Loucy (cell line): Measurements from ENCODE around the gene TRAPPC14.
A peak's percentile ranks its signal among the peaks of the same experiment; 100 is the strongest.

Experiments used
- H2AFZ ChIP-seq: fragments of 200-600 bp; sonication (generic); 2 replicates; pipeline ENCODE4 v1.6.0; 2016; ENCODE audit warnings: antibody characterized with exemption, mild to moderate bottlenecking, low read length, moderate library complexity
- H3F3A ChIP-seq: fragments of 200-600 bp; 2 replicates; pipeline ENCODE4 v1.6.0; 2016; ENCODE audit warnings: antibody characterized with exemption, low read depth, mild to moderate bottlenecking
- H3K27me3 ChIP-seq: fragments of 200-600 bp; sonication (generic); 2 replicates; pipeline ENCODE4 v1.6.1; 2014; ENCODE audit warnings: low read length, mild to moderate bottlenecking; ENCODE audit not compliant: insufficient read depth, poor library complexity, severe bottlenecking
- H3K36me3 ChIP-seq: fragments of 200-600 bp; sonication (generic); 2 replicates; pipeline ENCODE4 v1.6.1; 2016; ENCODE audit warnings: low read length; ENCODE audit not compliant: insufficient read depth
- H3K4me1 ChIP-seq: fragments of 200-600 bp; sonication (generic); 2 replicates; pipeline ENCODE4 v1.5.1; 2014; ENCODE audit warnings: low read length, mild to moderate bottlenecking; ENCODE audit not compliant: insufficient read depth, poor library complexity, severe bottlenecking
- H3K4me2 ChIP-seq: fragments of 200-600 bp; sonication (generic); 2 replicates; pipeline ENCODE4 v1.6.0; 2014; ENCODE audit warnings: antibody characterized with exemption, low read length, low read depth, mild to moderate bottlenecking; ENCODE audit not compliant: poor library complexity, severe bottlenecking
- H3K4me3 ChIP-seq: fragments of 200-600 bp; sonication (generic); 2 replicates; pipeline ENCODE4 v1.5.1; 2014; ENCODE audit warnings: low read length, mild to moderate bottlenecking, mixed read lengths; ENCODE audit not compliant: poor library complexity, severe bottlenecking
- H3K79me2 ChIP-seq: fragments of 200-600 bp; sonication (generic); 2 replicates; pipeline ENCODE4 v1.6.1; 2014; ENCODE audit warnings: low read length; ENCODE audit not compliant: insufficient read depth
- H3K9ac ChIP-seq: fragments of 200-600 bp; sonication (generic); 2 replicates; pipeline ENCODE4 v1.6.0; 2014; ENCODE audit warnings: mild to moderate bottlenecking, low read depth, low read length, moderate library complexity; ENCODE audit not compliant: poor library complexity, severe bottlenecking
- H3K9me2 ChIP-seq: fragments of 200-600 bp; sonication (generic); replicated peaks from 2 replicates; pipeline ENCODE4 v1.6.1; 2016; ENCODE audit warnings: low read depth, low read length, mixed read lengths
- H3K9me3 ChIP-seq: fragments of 200-600 bp; sonication (generic); 2 replicates; pipeline ENCODE4 v1.6.1; 2014; ENCODE audit warnings: mild to moderate bottlenecking, antibody characterized with exemption, low read length, low read depth; ENCODE audit not compliant: insufficient read depth
- H4K20me1 ChIP-seq: fragments of 200-600 bp; sonication (generic); 2 replicates; pipeline ENCODE4 v1.6.0; 2014; ENCODE audit warnings: antibody characterized with exemption, low read length, mild to moderate bottlenecking; ENCODE audit not compliant: insufficient read depth, poor library complexity, severe bottlenecking
- EZH2phosphoT487 ChIP-seq: fragments of 200-600 bp; IDR thresholded peaks from 2 replicates; pipeline ENCODE4 v1.6.1; 2018; ENCODE audit warnings: antibody characterized with exemption, mild to moderate bottlenecking, moderate library complexity, borderline replicate concordance
- TF ChIP-seq, protein P1 (sequence below): fragments of 200-600 bp; sonication (generic); conservative IDR thresholded peaks from 2 replicates; pipeline ENCODE4 v1.5.1; 2014; ENCODE audit warnings: mild to moderate bottlenecking, antibody characterized with exemption, low read length

TRAPPC14 gene

DNA sequence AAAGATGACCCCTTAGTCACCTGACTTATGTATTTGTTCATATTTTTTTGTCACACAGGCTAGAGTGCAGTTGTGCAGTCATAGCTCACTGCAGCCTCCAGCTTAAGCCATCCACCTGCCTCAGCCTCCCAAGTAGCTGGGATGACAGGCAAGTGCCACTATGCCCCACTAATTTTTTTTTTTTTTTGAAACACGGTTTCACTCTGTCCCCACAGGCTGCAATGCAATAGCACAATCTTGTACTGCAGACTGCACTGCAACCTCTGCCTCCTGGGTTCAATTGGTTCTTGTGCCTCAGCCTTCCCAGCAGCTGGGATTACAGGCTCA is 29.9 kb downstream of the TRAPPC14 start:
- peak overlapping the region; percentile 97 for H3K9ac ChIP-seq
- H3K79me2 ChIP-seq = peaks cover 25% of the 10 kb centered on the region
- H3K4me3 ChIP-seq = peak overlapping the region; percentile 95

GRCh38 chr7:100127866-100128636 is 30.5 kb downstream of the TRAPPC14 start:
- no peak for TF ChIP-seq EZH2phosphoT487
- TF ChIP-seq, protein P1, sequence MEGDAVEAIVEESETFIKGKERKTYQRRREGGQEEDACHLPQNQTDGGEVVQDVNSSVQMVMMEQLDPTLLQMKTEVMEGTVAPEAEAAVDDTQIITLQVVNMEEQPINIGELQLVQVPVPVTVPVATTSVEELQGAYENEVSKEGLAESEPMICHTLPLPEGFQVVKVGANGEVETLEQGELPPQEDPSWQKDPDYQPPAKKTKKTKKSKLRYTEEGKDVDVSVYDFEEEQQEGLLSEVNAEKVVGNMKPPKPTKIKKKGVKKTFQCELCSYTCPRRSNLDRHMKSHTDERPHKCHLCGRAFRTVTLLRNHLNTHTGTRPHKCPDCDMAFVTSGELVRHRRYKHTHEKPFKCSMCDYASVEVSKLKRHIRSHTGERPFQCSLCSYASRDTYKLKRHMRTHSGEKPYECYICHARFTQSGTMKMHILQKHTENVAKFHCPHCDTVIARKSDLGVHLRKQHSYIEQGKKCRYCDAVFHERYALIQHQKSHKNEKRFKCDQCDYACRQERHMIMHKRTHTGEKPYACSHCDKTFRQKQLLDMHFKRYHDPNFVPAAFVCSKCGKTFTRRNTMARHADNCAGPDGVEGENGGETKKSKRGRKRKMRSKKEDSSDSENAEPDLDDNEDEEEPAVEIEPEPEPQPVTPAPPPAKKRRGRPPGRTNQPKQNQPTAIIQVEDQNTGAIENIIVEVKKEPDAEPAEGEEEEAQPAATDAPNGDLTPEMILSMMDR = no peak
- Histone ChIP-seq H2AFZ (peak overlapping the region; percentile 84), H3K4me2 (peak overlapping the region; percentile 98)

More for the DNA sequence above, 29.9 kb downstream of the TRAPPC14 start:
- H3K9me3 ChIP-seq = no peaks in the 10 kb centered on the region
- no peaks in the 10 kb centered on the region for H3K36me3 ChIP-seq
- H4K20me1 ChIP-seq = no peaks in the 10 kb centered on the region
- peak overlapping the region; percentile 98 for H3K4me2 ChIP-seq
- no peaks in the 10 kb centered on the region; the same call in 1 of the 2 replicates for H3F3A ChIP-seq
- peaks cover 25% of the 10 kb centered on the region for H3K4me1 ChIP-seq
- no peaks in the 10 kb centered on the region for H3K27me3 ChIP-seq
- H3K9me2 ChIP-seq = no peaks in the 10 kb centered on the region
- no peak for TF ChIP-seq EZH2phosphoT487
- TF ChIP-seq, protein P1 = no peak
- H2AFZ ChIP-seq = no peak overlapping the region

GRCh38 chr7:100126931-100127865 is 31.3 kb downstream of the TRAPPC14 start, which contains the start of gene MBLAC1:
Gene MBLAC1, plus strand, starts transcription at chr7:100126967. Its CDS starts 429 bp downstream, at chr7:100127396.
- peaks cover 30% of the 10 kb centered on the region for H3K79me2 ChIP-seq
- H3K4me1 ChIP-seq = peaks cover 25% of the 10 kb centered on the region
- H3K9ac ChIP-seq = peak within 1 kb of the TSS; percentile 97
- peak within 1 kb of the TSS; percentile 98 for H3K4me2 ChIP-seq
- no peaks in the 10 kb centered on the region for H3K27me3 ChIP-seq
- H3K4me3 ChIP-seq = peak within 1 kb of the TSS; percentile 95
- H4K20me1 ChIP-seq = no peaks in the 10 kb centered on the region
- peak within 1 kb of the TSS; percentile 84 for H2AFZ ChIP-seq
- H3K9me3 ChIP-seq = no peaks in the 10 kb centered on the region
- H3K9me2 ChIP-seq = no peaks in the 10 kb centered on the region
- no peaks in the 10 kb centered on the region for H3K36me3 ChIP-seq
- no peak for TF ChIP-seq EZH2phosphoT487
- TF ChIP-seq, protein P1 = 0 out of 2 replicates have a peak, but pooled peaks have one; percentile 11
- no peaks in the 10 kb centered on the region; the same call in 1 of the 2 replicates for H3F3A ChIP-seq

More at GRCh38 chr7:100127866-100128636, 30.5 kb downstream of the TRAPPC14 start:
- H3K9me2 ChIP-seq = no peaks in the 10 kb centered on the region
- H3K9ac ChIP-seq = peak overlapping the region; percentile 97
- no peaks in the 10 kb centered on the region for H3K27me3 ChIP-seq
- peaks cover 25% of the 10 kb centered on the region for H3K4me1 ChIP-seq
- H3K36me3 ChIP-seq = no peaks in the 10 kb centered on the region
- no peaks in the 10 kb centered on the region for H3K9me3 ChIP-seq
- H3F3A ChIP-seq = no peaks in the 10 kb centered on the region; the same call in 1 of the 2 replicates
- H4K20me1 ChIP-seq = no peaks in the 10 kb centered on the region
- H3K4me3 ChIP-seq = peak overlapping the region; percentile 95
- H3K79me2 ChIP-seq = peaks cover 25% of the 10 kb centered on the region
